ENCODE measurements around the gene TBCK.

DNA sequence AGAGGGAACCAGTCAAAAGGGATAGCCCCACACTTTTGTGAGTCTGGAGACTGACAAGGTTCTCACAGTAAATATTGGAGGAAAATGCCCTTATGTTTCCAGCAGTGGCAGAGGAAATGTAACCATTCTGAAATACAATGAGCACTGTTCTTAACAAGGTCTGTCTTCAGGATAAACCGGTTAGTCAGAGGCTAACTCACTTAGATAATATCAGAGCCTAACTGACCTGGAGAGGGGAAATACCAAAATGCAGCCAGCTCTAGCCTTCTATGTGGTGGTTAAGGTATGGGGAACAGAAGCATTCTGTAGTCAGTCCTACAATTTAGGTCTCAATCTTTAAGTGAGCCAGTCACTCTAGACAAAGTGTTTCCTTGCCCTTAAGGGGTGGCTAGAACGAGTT is 70.8 kb downstream of the TBCK start:
- TF ChIP-seq, protein P1, sequence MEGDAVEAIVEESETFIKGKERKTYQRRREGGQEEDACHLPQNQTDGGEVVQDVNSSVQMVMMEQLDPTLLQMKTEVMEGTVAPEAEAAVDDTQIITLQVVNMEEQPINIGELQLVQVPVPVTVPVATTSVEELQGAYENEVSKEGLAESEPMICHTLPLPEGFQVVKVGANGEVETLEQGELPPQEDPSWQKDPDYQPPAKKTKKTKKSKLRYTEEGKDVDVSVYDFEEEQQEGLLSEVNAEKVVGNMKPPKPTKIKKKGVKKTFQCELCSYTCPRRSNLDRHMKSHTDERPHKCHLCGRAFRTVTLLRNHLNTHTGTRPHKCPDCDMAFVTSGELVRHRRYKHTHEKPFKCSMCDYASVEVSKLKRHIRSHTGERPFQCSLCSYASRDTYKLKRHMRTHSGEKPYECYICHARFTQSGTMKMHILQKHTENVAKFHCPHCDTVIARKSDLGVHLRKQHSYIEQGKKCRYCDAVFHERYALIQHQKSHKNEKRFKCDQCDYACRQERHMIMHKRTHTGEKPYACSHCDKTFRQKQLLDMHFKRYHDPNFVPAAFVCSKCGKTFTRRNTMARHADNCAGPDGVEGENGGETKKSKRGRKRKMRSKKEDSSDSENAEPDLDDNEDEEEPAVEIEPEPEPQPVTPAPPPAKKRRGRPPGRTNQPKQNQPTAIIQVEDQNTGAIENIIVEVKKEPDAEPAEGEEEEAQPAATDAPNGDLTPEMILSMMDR (IDR thresholded peaks at IDR 0.05) = no peak
- TF ChIP-seq CREB1 (CRISPR knock-in tag; IDR thresholded peaks at IDR 0.05) = no peak
- TF ChIP-seq IRF2 (CRISPR knock-in tag; IDR thresholded peaks at IDR 0.05; ENCODE audit: borderline replicate concordance, low read depth) = no peak
- no peak for TF ChIP-seq ZNF425 (CRISPR knock-in tag; conservative IDR thresholded peaks at IDR 0.05)
- no peak for TF ChIP-seq NFYB (CRISPR knock-in tag; conservative IDR thresholded peaks at IDR 0.05; ENCODE audit: low read depth)

Measured in WTC11 (cell line).